GM12865 (cell line): ENCODE results near the gene CFAP70.
A peak's percentile ranks its signal among the peaks of the same experiment; 100 is the strongest.
"Not testable (repeated sequence)": the region's sequence is repeated elsewhere in the genome, so short reads cannot be mapped to it uniquely, and the experiment has no call there.

Experiments used
- DNase-seq: peaks from one replicate; pipeline ENCODE4 v3.0.0; 2010; ENCODE audit warnings: low read depth
- H3K4me3 ChIP-seq: 2 replicates; pipeline ENCODE4 v1.5.1; 2011; ENCODE audit warnings: mild to moderate bottlenecking, low read depth, low read length, control low read depth
- TF ChIP-seq, protein P1 (sequence below): IDR thresholded peaks from 2 replicates; pipeline ENCODE4 v1.5.1; 2011; ENCODE audit warnings: low read length, control low read depth, low read depth, inconsistent platforms; ENCODE audit not compliant: insufficient read depth; ENCODE audit errors: missing control alignments

CFAP70 gene

DNA sequence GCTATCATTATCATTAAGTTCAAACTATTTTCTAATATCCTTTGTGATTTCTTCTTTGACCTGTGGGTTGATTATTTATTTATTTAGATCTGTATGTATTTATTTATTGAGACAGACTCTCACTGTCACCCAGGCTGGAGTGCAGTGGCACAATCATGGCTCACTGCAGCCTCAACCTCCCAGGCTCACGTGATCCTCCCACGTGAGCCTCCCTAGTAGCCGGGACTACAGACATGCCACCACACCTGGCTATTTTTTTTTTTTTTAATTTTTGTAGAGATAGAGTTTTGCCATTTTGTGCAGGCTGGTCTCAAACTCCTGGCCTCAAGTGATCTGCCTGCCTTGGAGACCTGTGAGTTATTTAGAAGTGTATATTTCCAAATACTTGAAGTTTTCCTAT is 77.6 kb downstream of the CFAP70 start:
- no peak for DNase-seq
- TF ChIP-seq, protein P1, sequence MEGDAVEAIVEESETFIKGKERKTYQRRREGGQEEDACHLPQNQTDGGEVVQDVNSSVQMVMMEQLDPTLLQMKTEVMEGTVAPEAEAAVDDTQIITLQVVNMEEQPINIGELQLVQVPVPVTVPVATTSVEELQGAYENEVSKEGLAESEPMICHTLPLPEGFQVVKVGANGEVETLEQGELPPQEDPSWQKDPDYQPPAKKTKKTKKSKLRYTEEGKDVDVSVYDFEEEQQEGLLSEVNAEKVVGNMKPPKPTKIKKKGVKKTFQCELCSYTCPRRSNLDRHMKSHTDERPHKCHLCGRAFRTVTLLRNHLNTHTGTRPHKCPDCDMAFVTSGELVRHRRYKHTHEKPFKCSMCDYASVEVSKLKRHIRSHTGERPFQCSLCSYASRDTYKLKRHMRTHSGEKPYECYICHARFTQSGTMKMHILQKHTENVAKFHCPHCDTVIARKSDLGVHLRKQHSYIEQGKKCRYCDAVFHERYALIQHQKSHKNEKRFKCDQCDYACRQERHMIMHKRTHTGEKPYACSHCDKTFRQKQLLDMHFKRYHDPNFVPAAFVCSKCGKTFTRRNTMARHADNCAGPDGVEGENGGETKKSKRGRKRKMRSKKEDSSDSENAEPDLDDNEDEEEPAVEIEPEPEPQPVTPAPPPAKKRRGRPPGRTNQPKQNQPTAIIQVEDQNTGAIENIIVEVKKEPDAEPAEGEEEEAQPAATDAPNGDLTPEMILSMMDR: no peak
- no peak overlapping the region for H3K4me3 ChIP-seq

DNA sequence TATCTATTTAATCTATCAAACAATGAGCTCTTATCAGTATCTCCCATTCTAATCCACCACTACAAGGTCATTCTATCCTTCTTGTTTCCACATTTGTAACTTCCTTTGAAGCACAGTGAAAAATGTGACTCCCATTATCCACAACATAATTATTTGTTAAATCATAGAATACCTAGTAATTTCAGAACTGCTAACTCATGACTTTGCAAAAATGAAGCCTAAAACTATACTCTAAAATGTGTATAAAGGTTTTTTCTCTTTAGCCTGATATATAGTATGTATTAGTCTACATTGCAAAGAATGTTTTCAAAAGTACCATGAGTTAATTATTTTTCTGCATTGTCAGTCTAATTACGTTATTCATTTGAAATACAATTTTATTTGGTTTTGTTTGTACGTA is 94.2 kb downstream of the CFAP70 start:
- TF ChIP-seq, protein P1: no peak
- DNase-seq: no peak
- H3K4me3 ChIP-seq: no peak overlapping the region

DNA sequence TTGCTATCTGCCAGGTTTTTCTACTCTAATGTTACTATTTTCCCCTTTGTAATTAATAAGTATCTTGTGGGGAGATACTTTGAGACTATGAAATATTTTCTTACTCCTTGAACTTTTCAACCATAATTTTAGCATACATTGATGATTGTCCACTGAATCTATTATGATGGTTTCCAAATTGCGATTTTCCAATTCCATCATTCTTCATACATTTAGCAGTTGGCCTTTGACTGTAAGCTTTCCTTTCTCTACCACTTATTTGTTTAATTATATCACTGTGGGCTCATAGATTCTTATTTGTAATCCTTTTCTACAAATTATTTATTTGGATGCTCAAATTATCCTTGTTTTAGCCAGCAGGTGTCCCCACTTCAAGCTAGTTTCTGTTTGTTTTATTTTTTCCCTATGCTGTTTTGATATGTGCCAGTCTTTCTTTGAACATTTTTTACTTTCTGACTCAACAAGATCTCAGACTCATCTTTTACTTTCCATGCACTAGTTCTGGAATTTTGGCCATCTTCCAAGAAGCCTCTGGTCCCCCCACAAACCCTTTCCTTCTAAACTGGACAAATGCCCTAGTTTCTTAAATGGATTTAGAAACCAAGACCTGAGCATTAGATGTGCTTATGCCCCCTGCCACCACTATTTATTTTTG is 94.8 kb downstream of the CFAP70 start:
- TF ChIP-seq, protein P1: peak; percentile 46
- H3K4me3 ChIP-seq: no peak overlapping the region
- DNase-seq: peak; percentile 30

DNA sequence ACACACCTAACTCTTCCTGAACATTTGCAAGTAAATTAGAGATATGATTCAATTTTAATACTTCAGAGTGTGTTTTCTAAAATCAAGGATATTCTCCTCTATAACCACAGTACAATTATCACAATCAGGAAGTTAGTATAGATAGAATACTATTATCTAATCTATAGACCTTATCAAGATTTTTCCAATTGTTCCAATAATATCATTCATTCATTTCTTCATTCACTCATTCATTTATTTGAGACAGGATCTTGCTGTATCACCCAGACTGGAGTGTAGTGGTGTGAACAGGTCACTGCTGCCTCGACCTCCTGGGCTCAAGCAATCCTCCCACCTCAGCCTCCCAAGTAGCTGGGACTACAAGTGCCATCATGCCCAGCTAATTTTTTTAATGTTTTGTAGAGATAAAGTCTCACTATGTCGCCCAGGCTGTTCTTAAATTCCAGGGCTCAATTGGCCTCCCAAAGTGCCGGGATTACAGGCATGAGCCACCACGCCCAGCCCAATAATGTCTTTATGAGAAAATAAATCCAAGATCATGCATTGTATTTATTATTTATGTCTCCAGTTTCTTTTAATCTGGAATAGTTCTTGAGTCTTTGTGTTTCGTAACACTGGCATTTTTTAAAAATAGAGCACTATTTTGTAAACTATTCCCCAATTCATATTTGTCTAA is 95.6 kb downstream of the CFAP70 start:
- TF ChIP-seq, protein P1: no peak
- no peak for DNase-seq
- H3K4me3 ChIP-seq: no peak overlapping the region

DNA sequence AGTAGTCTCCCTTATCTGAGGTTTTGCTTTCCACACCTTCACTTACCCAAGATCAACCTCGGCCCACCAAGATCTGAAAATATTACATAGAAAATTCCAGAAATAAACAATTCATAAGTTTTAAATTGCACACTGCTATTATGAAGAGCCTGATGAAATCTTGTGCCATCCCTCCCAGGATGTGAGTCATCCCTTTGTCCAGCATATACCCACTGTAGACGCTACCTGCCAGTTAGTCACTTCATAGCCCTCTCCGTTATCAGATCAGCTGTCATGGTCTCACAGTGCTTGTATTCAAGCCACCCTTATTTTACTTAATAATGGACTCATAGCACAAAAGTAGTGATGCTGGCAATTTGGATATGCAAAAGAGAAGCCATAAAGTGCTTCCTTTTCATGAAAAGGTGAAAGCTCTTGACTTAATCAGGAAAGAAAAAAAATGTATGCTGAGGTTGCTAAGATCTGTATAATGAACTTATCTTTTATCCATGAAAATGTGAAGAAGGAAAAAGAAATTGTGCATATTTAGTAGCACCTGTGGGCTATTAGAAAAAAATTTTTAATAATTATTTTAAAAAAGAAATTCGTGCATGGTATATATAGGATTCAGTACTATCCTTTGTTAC is 96.4 kb downstream of the CFAP70 start:
- no peak for DNase-seq
- H3K4me3 ChIP-seq: no peak overlapping the region
- TF ChIP-seq, protein P1: no peak

DNA sequence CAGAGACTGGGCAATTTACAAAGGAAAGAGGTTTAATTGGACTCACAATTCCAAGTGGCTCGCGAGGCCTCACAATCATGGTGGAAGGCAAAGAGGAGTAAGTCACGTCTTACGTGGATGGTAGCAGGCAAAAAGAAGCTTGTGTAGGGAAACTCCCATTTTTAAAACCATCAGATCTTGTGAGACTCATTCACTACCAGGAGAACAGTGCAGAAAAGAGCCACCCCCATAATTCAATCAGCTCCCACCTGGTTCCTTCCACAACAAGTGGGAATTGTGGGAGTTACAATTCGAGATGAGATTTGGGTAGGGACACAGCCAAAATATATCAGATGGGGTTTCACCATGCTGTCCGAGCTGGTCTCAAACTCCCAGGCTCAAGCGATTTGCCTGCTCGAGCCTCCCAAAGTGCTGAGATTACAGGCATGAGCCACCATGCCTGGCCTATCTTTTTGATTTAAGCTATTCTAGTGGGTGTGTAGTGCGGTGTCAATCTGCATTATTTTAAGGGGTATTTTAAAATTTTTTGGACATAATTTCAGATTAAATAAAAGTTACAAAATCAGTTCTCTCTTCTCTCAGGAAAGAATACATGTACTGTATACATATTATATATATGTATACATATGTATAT is 97.2 kb downstream of the CFAP70 start:
- no peak overlapping the region for H3K4me3 ChIP-seq
- TF ChIP-seq, protein P1: no peak
- no peak for DNase-seq

DNA sequence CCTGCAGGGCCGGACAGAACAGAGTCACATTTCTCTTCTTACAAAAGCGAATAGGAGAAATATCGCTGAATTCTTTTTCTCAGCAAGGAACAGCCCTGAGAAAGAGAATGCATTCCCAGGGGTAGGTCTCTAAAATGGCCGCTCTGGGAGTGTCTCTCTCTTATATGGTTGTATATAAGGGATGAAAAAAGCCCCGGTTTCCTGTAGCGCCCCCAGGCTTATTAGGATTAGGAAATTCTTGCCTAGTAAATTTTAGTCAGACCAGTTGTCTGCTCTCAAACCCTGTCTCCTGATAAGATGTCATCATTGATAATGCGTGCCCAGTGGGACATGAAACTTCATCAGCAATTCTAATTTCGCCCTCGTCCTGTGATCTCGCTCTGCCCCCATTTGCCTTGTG is 100.1 kb downstream of the CFAP70 start:
- not testable (repeated sequence) for DNase-seq, H3K4me3 ChIP-seq
